ENCODE results near the gene NDST1.
"Not testable (repeated sequence)": the region's sequence is repeated elsewhere in the genome, so short reads cannot be mapped to it uniquely, and the experiment has no call there.

The NDST1 gene

DNA sequence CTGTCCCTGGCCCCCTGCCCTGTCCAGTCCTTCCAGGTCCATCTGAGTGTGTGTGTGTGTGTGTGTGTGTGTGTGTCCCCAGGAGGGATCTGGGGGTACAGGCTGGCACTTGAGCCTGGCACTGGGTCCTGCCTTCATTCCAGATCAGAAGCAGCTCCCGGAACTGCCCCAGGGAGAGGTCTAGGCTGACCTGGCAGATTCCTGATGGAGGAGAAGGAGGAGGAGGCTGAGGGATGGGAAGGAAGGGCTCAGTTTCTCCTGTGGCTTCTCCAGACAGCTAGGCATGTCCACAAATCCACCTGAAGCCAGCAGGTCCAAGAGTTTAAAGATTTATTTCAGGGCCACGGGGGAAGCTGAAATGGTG, 328 bp downstream of the NDST1 start:
- Histone ChIP-seq H3K9ac (ENCODE audit: low read depth, low read length) (no peak overlapping the region), H3K9me3 (ENCODE audit: control insufficient read depth, insufficient read depth, low read length) (no peaks in the 10 kb centered on the region), H3K36me3 (ENCODE audit: insufficient read depth, low read length) (no peaks in the 10 kb centered on the region; the same call in 1 of the 2 replicates), H3K4me1 (ENCODE audit: insufficient read depth, low read length) (peaks cover 32% of the 10 kb centered on the region)

DNA sequence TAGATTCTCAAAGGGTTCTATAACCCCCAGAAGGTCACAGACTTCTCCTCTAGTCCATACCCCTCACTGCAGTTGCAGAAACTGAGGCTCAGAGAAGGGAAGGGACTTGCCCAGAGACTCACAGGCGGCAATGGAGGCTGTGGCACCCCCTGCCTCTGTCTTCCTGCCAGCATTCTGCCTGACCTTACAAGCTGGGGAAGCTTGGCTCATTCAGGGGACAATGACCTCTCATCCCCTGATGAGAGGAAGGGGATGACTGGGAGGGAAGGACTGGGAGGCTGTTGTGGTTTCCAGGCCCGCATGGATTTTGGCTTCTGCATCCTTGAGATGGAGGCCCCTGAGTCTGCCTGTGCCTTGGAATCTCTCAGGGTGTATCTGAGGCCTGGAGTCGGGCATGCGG, 897 bp downstream of the NDST1 start:
- H3K4me1 ChIP-seq (ENCODE audit: insufficient read depth, low read length) = peaks cover 32% of the 10 kb centered on the region
- H3K36me3 ChIP-seq (ENCODE audit: insufficient read depth, low read length) = no peaks in the 10 kb centered on the region; the same call in 1 of the 2 replicates
- no peak overlapping the region for H3K9ac ChIP-seq (ENCODE audit: low read depth, low read length)
- H3K9me3 ChIP-seq (ENCODE audit: control insufficient read depth, insufficient read depth, low read length) = no peaks in the 10 kb centered on the region

DNA sequence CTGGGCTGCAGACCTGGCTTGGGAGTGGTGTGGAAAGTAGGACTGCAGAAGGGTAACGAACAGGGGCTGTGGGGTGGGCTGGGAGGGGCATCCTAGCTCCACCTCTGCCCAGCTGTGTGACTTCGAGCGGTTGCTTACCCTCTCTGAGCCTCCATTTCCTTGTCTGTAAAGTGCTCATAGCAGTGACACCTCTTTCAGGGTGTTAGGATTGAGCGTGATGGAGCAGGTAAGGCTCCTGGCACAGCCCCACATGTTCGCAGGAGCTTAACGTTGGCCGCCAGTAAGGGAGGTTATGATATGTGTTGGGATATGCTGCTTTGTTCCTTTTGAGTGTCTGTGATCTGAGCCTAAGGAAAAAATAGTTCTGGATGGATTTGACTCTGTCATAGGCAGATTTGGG, 2.1 kb downstream of the NDST1 start:
- no peaks in the 10 kb centered on the region for H3K36me3 ChIP-seq (ENCODE audit: insufficient read depth, low read length)
- no peaks in the 10 kb centered on the region for H3K9me3 ChIP-seq (ENCODE audit: control insufficient read depth, insufficient read depth, low read length)
- H3K4me1 ChIP-seq (ENCODE audit: insufficient read depth, low read length) = peaks cover 32% of the 10 kb centered on the region
- no peak overlapping the region for H3K9ac ChIP-seq (ENCODE audit: low read depth, low read length)

- Histone ChIP-seq H3K9me3 (ENCODE audit: control insufficient read depth, insufficient read depth, low read length) (no peaks in the 10 kb centered on the region), H3K4me1 (ENCODE audit: insufficient read depth, low read length) (peaks cover 32% of the 10 kb centered on the region), H3K9ac (ENCODE audit: low read depth, low read length) (no peak overlapping the region), H3K36me3 (ENCODE audit: insufficient read depth, low read length) (no peaks in the 10 kb centered on the region)
These were observed 2.7 kb downstream of the NDST1 start for GRCh38 chr5:150510460-150511263.

DNA sequence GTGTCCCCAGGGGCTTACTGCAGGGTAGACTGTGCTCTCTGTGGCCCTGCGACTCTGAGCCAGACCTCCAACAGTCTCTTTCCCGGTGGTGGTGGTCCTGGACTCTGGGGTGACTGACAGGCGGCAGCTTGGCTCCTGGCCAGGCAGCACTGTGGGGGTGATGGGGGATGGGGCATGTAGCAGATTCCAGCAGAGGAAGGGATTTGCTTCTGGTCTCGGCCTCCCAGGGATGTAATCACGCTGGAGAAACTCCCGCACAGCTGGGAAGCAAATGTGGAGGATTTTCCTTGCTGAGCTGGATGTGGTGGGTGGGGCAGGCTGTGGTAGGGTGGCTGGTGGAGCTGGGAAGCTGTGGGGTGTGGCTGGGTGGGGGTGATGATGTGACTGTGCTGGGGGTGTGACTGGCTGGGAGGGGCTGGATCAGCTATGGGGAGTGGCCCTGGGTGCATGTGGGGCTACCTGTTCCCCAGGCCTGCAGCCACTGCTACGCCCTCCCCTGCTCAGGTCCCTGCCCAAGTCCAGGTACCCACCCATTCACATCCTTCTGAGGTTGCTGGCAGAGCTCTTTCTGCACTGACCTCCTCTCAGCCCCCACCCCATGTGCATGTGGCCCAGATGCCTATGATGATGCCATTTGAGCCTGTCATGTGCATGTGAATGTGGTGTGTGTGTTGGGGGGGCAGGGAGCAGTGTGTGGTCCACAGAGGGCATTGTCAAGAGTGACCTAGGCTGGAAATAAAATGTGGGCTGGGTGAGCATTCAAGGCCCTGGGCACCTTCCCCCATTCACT, 3.8 kb downstream of the NDST1 start:
- Histone ChIP-seq H3K9me3 (ENCODE audit: control insufficient read depth, insufficient read depth, low read length) (no peaks in the 10 kb centered on the region), H3K9ac (ENCODE audit: low read depth, low read length) (no peak overlapping the region), H3K36me3 (ENCODE audit: insufficient read depth, low read length) (no peaks in the 10 kb centered on the region), H3K4me1 (ENCODE audit: insufficient read depth, low read length) (peaks cover 32% of the 10 kb centered on the region)

GRCh38 chr5:150512368-150512747, 4.4 kb downstream of the NDST1 start:
- H3K9me3 ChIP-seq (ENCODE audit: control insufficient read depth, insufficient read depth, low read length) = no peaks in the 10 kb centered on the region
- peaks cover 32% of the 10 kb centered on the region for H3K4me1 ChIP-seq (ENCODE audit: insufficient read depth, low read length)
- no peak overlapping the region for H3K9ac ChIP-seq (ENCODE audit: low read depth, low read length)
- H3K36me3 ChIP-seq (ENCODE audit: insufficient read depth, low read length) = no peaks in the 10 kb centered on the region

GRCh38 chr5:150513375-150514309, 5.7 kb downstream of the NDST1 start:
- Histone ChIP-seq H3K9ac (ENCODE audit: low read depth, low read length) (no peak overlapping the region), H3K36me3 (ENCODE audit: insufficient read depth, low read length) (no peaks in the 10 kb centered on the region), H3K9me3 (ENCODE audit: control insufficient read depth, insufficient read depth, low read length) (no peaks in the 10 kb centered on the region), H3K4me1 (ENCODE audit: insufficient read depth, low read length) (peaks cover 32% of the 10 kb centered on the region)

GRCh38 chr5:150514708-150515211, 6.8 kb downstream of the NDST1 start:
- Histone ChIP-seq H3K4me1 (ENCODE audit: insufficient read depth, low read length) (peaks cover 26% of the 10 kb centered on the region), H3K36me3 (ENCODE audit: insufficient read depth, low read length) (no peaks in the 10 kb centered on the region), H3K9ac (ENCODE audit: low read depth, low read length) (no peak overlapping the region), H3K9me3 (ENCODE audit: control insufficient read depth, insufficient read depth, low read length) (no peaks in the 10 kb centered on the region)

DNA sequence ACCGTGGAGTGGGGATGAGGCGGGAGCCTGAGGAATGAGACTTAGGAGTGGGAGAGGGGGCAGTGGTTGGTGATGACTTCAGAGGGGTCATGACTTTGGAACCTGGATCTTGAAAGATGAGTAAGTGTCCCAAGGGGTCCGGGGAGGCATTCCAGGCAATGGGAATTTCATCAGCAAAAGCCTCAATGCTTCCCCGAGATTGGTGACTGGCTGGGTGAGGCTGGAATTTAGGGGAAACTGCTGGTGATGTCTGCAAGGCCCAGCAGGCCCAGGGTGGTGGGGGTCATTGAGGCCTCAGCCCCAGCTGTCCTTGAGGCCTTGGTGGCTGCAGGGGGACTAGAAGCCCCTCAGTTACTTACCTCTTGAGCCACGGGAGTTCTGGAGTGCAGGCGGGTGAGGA, 7.5 kb downstream of the NDST1 start:
- H3K9ac ChIP-seq (ENCODE audit: low read depth, low read length) = no peak overlapping the region

GRCh38 chr5:150516011-150516410, 8.1 kb downstream of the NDST1 start:
- Histone ChIP-seq H3K4me1 (ENCODE audit: insufficient read depth, low read length) (peaks cover 15% of the 10 kb centered on the region), H3K9me3 (ENCODE audit: control insufficient read depth, insufficient read depth, low read length) (no peaks in the 10 kb centered on the region), H3K9ac (ENCODE audit: low read depth, low read length) (no peak overlapping the region), H3K36me3 (ENCODE audit: insufficient read depth, low read length) (0 out of 2 replicates have a peak, but pooled peaks cover 2% of the 10 kb centered on the region)

More for the DNA sequence above, 7.5 kb downstream of the NDST1 start:
- Histone ChIP-seq H3K36me3 (ENCODE audit: insufficient read depth, low read length) (0 out of 2 replicates have a peak, but pooled peaks cover 2% of the 10 kb centered on the region), H3K4me1 (ENCODE audit: insufficient read depth, low read length) (peaks cover 21% of the 10 kb centered on the region), H3K9me3 (ENCODE audit: control insufficient read depth, insufficient read depth, low read length) (no peaks in the 10 kb centered on the region)

- peaks cover 6% of the 10 kb centered on the region; the same call in 1 of the 2 replicates for H3K4me1 ChIP-seq (ENCODE audit: insufficient read depth, low read length)
- 0 out of 2 replicates have a peak, but pooled peaks cover 2% of the 10 kb centered on the region for H3K36me3 ChIP-seq (ENCODE audit: insufficient read depth, low read length)
- H3K9me3 ChIP-seq (ENCODE audit: control insufficient read depth, insufficient read depth, low read length) = no peaks in the 10 kb centered on the region
- H3K9ac ChIP-seq (ENCODE audit: low read depth, low read length) = no peak overlapping the region
These were observed 9.6 kb downstream of the NDST1 start for GRCh38 chr5:150517272-150518152.

DNA sequence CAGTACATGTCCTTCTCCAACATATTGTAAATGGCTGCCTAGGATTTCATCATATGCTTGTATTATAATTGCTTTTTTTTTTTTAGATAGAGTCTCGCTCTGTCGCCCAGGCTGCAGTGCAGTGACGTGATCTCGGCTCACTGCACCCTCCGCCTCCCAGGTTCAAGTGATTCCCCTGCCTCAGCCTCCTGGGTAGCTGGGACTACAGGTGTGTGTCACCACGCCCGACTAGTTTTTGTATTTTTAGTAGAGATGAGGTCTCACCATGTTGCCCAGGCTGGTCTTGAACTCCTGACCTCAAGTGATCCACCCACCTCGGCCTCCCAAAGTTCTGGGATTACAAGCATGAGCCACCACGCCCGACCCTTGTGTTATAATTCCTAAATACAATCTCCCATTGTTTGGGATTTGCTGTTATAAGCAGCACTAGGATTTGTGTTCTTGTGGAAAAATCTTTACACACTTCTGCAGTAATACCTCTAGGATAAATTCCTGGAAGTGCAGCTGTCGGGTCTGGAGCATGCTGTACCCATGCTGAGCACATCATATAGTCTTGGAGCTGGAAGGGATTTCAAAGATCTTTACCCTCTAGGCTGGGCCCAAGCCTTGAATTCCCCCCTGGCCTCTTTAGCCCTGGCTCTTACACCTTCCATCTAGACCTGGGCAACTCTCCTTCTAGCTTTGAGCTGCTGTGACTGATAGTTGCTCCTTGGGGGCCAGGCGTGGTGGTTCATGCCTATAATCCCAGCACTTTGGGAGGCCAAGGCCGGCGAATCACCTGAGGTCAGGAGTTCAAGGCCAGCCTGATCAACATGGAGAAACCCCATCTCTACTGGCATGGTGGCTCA, 11.0 kb downstream of the NDST1 start:
- H3K4me1 ChIP-seq (ENCODE audit: insufficient read depth, low read length) = peaks cover 11% of the 10 kb centered on the region
- H3K9ac ChIP-seq (ENCODE audit: low read depth, low read length) = not testable (repeated sequence)

More for the DNA sequence above, 11.0 kb downstream of the NDST1 start:
- not testable (repeated sequence) for H3K9me3 ChIP-seq (ENCODE audit: control insufficient read depth, insufficient read depth, low read length); H3K36me3 ChIP-seq (ENCODE audit: insufficient read depth, low read length)

All from ES-I3 (cell line).